Esophagus muscularis mucosa (tissue), 4 donors: ENCODE data around the gene SDR9C7. TPM values are rescaled to one million over a fixed set of nuclear protein-coding genes. Genes with fewer than 3 reads are reported as not detected.

Source experiments
- DNase-seq: peaks from one replicate; pipeline ENCODE4 v3.0.0-alpha.2; 2017; ENCODE audit errors: extremely low spot score
- H3K27ac ChIP-seq, 4 donors: fragments of 200-600 bp; sonication (generic); replicated peaks in 1 of 4; 1 replicate in 3 of 4; 2 replicates in 1 of 4; pipeline ENCODE4 v1.5.1; 2016 to 2019; ENCODE audit warnings: mild to moderate bottlenecking in 1 of 4
- H3K27me3 ChIP-seq, 4 donors: fragments of 200-600 bp; sonication (generic); one replicate each; pipeline versions ENCODE4 v1.5.1 to v1.6.0; 2016 to 2019
- H3K36me3 ChIP-seq, 4 donors: fragments of 200-600 bp; sonication (generic); one replicate each; pipeline ENCODE4 v1.5.1; 2016 to 2019
- H3K4me1 ChIP-seq, 4 donors: fragments of 200-600 bp; sonication (generic); one replicate each; pipeline ENCODE4 v1.5.1; 2016 to 2019
- H3K4me3 ChIP-seq, 4 donors: fragments of 200-600 bp; sonication (generic); 1 replicate in 2 of 4; 2 replicates in 2 of 4; pipeline ENCODE4 v1.5.1; 2016 to 2019; ENCODE audit warnings: mild to moderate bottlenecking in 4 of 4, moderate library complexity in 1 of 4
- H3K9me3 ChIP-seq, 4 donors: fragments of 200-600 bp; sonication (generic); 1 replicate in 3 of 4; 2 replicates in 1 of 4; pipeline ENCODE4 v1.5.1; 2016 to 2019
- CTCF ChIP-seq, 3 experiments: fragments of 200-600 bp in 2 of 3; fragments of 450-650 bp in 1 of 3; sonication (generic) in 2 of 3; IDR thresholded peaks; one replicate each; pipeline ENCODE4 v1.5.1; 2017 to 2019; ENCODE audit warnings: antibody characterized with exemption in 3 of 3, mild to moderate bottlenecking in 2 of 3, moderate library complexity in 1 of 3
- EP300 ChIP-seq: sonication (generic); formaldehyde crosslinking; IDR thresholded peaks from one replicate; pipeline ENCODE4 v1.6.1; 2017; ENCODE audit warnings: antibody characterized with exemption
- POLR2A ChIP-seq: fragments of 450-650 bp; IDR thresholded peaks from one replicate; pipeline ENCODE4 v1.6.1; 2017; ENCODE audit warnings: antibody characterized with exemption, moderate library complexity, mild to moderate bottlenecking, low read depth
- POLR2AphosphoS5 ChIP-seq, 2 donors: sonication (generic); formaldehyde crosslinking; IDR thresholded peaks; one replicate each; pipeline ENCODE4 v1.6.1; 2017; ENCODE audit warnings: antibody characterized with exemption in 2 of 2
- WGBS: methylation state at CpG from one replicate; pipeline ENCODE4 v1.1.5; 2018; 5-methylcytosine and 5-hydroxymethylcytosine counted together
- intact Hi-C: fragments of 100-400 bp; cut with DNase I; formaldehyde crosslinking; loops from one replicate; pipeline ENCODE4 v1.15.1; 2023
- total RNA-seq, 4 donors: library from RNA; depleted of rRNA; stranded (reverse); fragments of >200 nt; gene quantifications; one replicate each; pipeline versions ENCODE4 v1.1.0 to v1.2.1, GENCODE V29; 2016

Gene SDR9C7
- total RNA-seq, 4 donors from 2014 or later: 0.40 to 0.42 TPM; not detected in 2

GRCh38 chr12:56958422-56958821 is 24.2 kb upstream of the SDR9C7 start:
- H3K4me3 ChIP-seq: no peak overlapping the region
- peaks cover 0 to 16% (median 9%) of the 10 kb centered on the region in 4 donors for H3K9me3 ChIP-seq
- 60% methylated on average over 2 of the region's 2 CpGs for WGBS
- no peaks in the 10 kb centered on the region for H3K36me3 ChIP-seq
- TF ChIP-seq POLR2A (no peak), EP300 (no peak), CTCF (IDR thresholded peaks at IDR 0.05) (no peak), POLR2AphosphoS5 (IDR thresholded peaks at IDR 0.05) (no peak)
- no peak overlapping the region for H3K27ac ChIP-seq
- no peaks in the 10 kb centered on the region for H3K27me3 ChIP-seq
- H3K4me1 ChIP-seq: no peaks in the 10 kb centered on the region
- intact Hi-C loops: no loop called here
- DNase-seq: no peak

- intact Hi-C loops: no loop called here
- 91% methylated on average over 10 of the region's 10 CpGs for WGBS
Measured at GRCh38 chr12:56957229-56958052, 23.2 kb upstream of the SDR9C7 start, which contains the start of gene RDH16. Gene RDH16, minus strand, starts transcription at chr12:56957608. Its CDS starts 146 bp downstream, at chr12:56957462.

GRCh38 chr12:56955631-56956256 is 21.5 kb upstream of the SDR9C7 start:
- H3K27me3 ChIP-seq: no peaks in the 10 kb centered on the region
- intact Hi-C loops: no loop called here
- no peak for TF ChIP-seq CTCF (IDR thresholded peaks at IDR 0.05)
- no peak for TF ChIP-seq POLR2AphosphoS5 (IDR thresholded peaks at IDR 0.05)
- TF ChIP-seq EP300: no peak
- peaks cover 0 to 5% (median 0%) of the 10 kb centered on the region in 4 donors for H3K36me3 ChIP-seq
- H3K4me3 ChIP-seq: no peak overlapping the region
- peak; percentile 80 for DNase-seq
- no peaks in the 10 kb centered on the region for H3K4me1 ChIP-seq
- peaks cover 0 to 16% (median 9%) of the 10 kb centered on the region in 4 donors for H3K9me3 ChIP-seq
- no peak overlapping the region for H3K27ac ChIP-seq
- 82% methylated on average over 2 of the region's 2 CpGs for WGBS

More at GRCh38 chr12:56957229-56958052, 23.2 kb upstream of the SDR9C7 start, which contains the start of gene RDH16:
- no peak within 1 kb of the TSS for H3K27ac ChIP-seq
- H3K9me3 ChIP-seq: peaks cover 0 to 16% (median 9%) of the 10 kb centered on the region in 4 donors
- TF ChIP-seq POLR2AphosphoS5 (IDR thresholded peaks at IDR 0.05) (no peak), POLR2A (no peak), EP300 (no peak), CTCF (IDR thresholded peaks at IDR 0.05) (no peak)
- no peak within 1 kb of the TSS for H3K4me3 ChIP-seq
- no peaks in the 10 kb centered on the region for H3K4me1 ChIP-seq
- peak; percentile 53 for DNase-seq
- no peaks in the 10 kb centered on the region for H3K36me3 ChIP-seq
- no peaks in the 10 kb centered on the region for H3K27me3 ChIP-seq

- Histone ChIP-seq H3K27ac (no peak overlapping the region), H3K4me3 (no peak overlapping the region), H3K4me1 (no peaks in the 10 kb centered on the region), H3K9me3 (peaks cover 0 to 16% (median 9%) of the 10 kb centered on the region in 4 donors), H3K27me3 (no peaks in the 10 kb centered on the region), H3K36me3 (peaks cover 0 to 5% (median 0%) of the 10 kb centered on the region in 4 donors)
- DNase-seq: peak; percentile 62
- intact Hi-C loops: no loop called here
- no peak for TF ChIP-seq POLR2AphosphoS5 (IDR thresholded peaks at IDR 0.05)
- TF ChIP-seq CTCF (IDR thresholded peaks at IDR 0.05): no peak
- no peak for TF ChIP-seq POLR2A
- TF ChIP-seq EP300: no peak
- WGBS: 73% methylated on average over 4 of the region's 6 CpGs
Measured at GRCh38 chr12:56954958-56955355, 20.7 kb upstream of the SDR9C7 start.
